CD4-positive, alpha-beta T cell (primary cell): ENCODE measurements around the gene DENND1A. TPM values are rescaled to one million over a fixed set of nuclear protein-coding genes. Genes with fewer than 3 reads are reported as not detected.

Experiments used
- ATAC-seq: fragments of 200-7000 bp; cut with Tn5 transposase; one replicate; pipeline ENCODE4 v1.10.0; 2022; ENCODE audit warnings: mild to moderate bottlenecking; ENCODE audit not compliant: poor library complexity
- CTCF ChIA-PET: fragments of 350-600 bp; sonication (Branson Sonifier 250); formaldehyde crosslinking; loops from one replicate; lab custom pipeline; 2021; ENCODE audit warnings: antibody characterized with exemption, inconsistent platforms; lab: Charles Lee
- POLR2A ChIA-PET: fragments of 350-600 bp; sonication (Branson Sonifier 250); formaldehyde crosslinking; loops from one replicate; lab custom pipeline; 2021; ENCODE audit warnings: antibody characterized with exemption, inconsistent platforms; lab: Charles Lee
- DNase-seq, 14 experiments: peaks; one replicate each; pipeline ENCODE4 v3.0.0-alpha.2; 2013 to 2020; ENCODE audit warnings: mixed read lengths in 2 of 14
- H3K27ac ChIP-seq, 2 donors: one replicate each; pipeline versions ENCODE4 v1.5.1 to v1.7.0; 2013; ENCODE audit warnings: low read length in 2 of 2, low read depth in 1 of 2, mild to moderate bottlenecking in 1 of 2
- H3K27me3 ChIP-seq, 2 experiments: 1 replicate in 1 of 2; 2 replicates in 1 of 2; pipeline versions ENCODE4 v1.6.1 to v1.7.0; 2013; ENCODE audit warnings: low read length in 2 of 2, control low read depth in 1 of 2, mild to moderate bottlenecking in 1 of 2, moderate library complexity in 1 of 2; ENCODE audit not compliant: insufficient read depth in 2 of 2, control insufficient read depth in 1 of 2
- H3K36me3 ChIP-seq: one replicate; pipeline ENCODE4 v1.6.1; 2013; ENCODE audit warnings: low read length, control low read depth; ENCODE audit not compliant: insufficient read depth
- H3K4me1 ChIP-seq: one replicate; pipeline ENCODE4 v1.6.1; 2013; ENCODE audit warnings: low read length, control low read depth; ENCODE audit not compliant: insufficient read depth
- H3K4me3 ChIP-seq: one replicate; pipeline ENCODE4 v1.5.1; 2013; ENCODE audit warnings: mild to moderate bottlenecking, low read length, moderate library complexity
- H3K9me3 ChIP-seq, 2 experiments: 1 replicate in 1 of 2; 2 replicates in 1 of 2; pipeline versions ENCODE4 v1.6.1 to v1.7.0; 2013; ENCODE audit warnings: low read length in 2 of 2, mild to moderate bottlenecking in 2 of 2, control low read depth in 1 of 2, moderate library complexity in 1 of 2; ENCODE audit not compliant: control insufficient read depth in 1 of 2, insufficient read depth in 1 of 2
- H3K27ac Mint-ChIP-seq: one replicate; pipeline ENCODE4 v1.8.0; 2020; ENCODE audit warnings: mixed read lengths
- H3K27me3 Mint-ChIP-seq: one replicate; pipeline ENCODE4 v1.8.0; 2021; ENCODE audit warnings: mixed read lengths
- H3K36me3 Mint-ChIP-seq: one replicate; pipeline ENCODE4 v1.8.0; 2021; ENCODE audit warnings: low read depth, mixed read lengths
- H3K4me1 Mint-ChIP-seq: one replicate; pipeline ENCODE4 v1.8.0; 2021; ENCODE audit warnings: low read depth, mixed read lengths
- H3K4me3 Mint-ChIP-seq: one replicate; pipeline ENCODE4 v1.8.0; 2020; ENCODE audit warnings: mild to moderate bottlenecking, mixed read lengths
- H3K9me3 Mint-ChIP-seq: one replicate; pipeline ENCODE4 v1.8.0; 2020; ENCODE audit warnings: mixed read lengths
- CTCF ChIP-seq: fragments of 200-600 bp; IDR thresholded peaks from one replicate; pipeline ENCODE4 v1.8.0; 2022; ENCODE audit warnings: antibody characterized with exemption, mild to moderate bottlenecking
- intact Hi-C, 2 experiments: fragments of 100-400 bp; cut with DNase I in 1 of 2; cut with micrococcal nuclease in 1 of 2; formaldehyde crosslinking; loops; one replicate each; pipeline versions ENCODE4 v1.15.1 to v1.9.0; 2023 to 2025; cut with DNase I, micrococcal nuclease
- total RNA-seq, 174 experiments: library from RNA in 2 of 174; stranded (reverse) in 2 of 174; gene quantifications; one replicate each; pipeline ENCODE4 v1.2.3 and lab custom pipeline; 2021 to 2026

Gene DENND1A
- total RNA-seq, 2 experiments from 2014 or later: 20.0 to 20.6 TPM

DNA sequence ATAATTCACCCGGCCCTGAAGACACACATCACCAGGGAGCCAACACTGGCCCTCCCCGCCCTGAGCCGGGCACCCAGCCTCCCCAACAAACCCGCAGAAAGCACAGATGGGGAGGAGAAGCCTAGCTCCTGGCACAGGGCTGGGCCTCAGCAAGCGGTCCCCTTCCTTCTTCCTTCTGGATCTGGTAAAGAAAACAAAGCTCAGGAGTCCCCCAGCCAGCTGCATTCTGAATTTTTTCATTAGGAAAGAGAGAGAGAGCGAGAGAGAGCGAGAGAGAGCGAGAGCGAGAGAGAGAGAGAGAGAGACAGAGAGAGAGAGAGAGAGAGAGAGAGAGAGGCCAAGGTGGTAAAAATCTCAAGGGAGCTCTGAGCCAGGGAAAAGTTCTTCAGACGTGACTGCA, 378.2 kb downstream of the DENND1A start:
- DNase-seq (no peak), ATAC-seq (no peak)
- Histone ChIP-seq H3K27ac (no peak overlapping the region), H3K4me3 (no peak overlapping the region), H3K27me3 (no peaks in the 10 kb centered on the region), H3K4me1 (no peaks in the 10 kb centered on the region), H3K36me3 (peaks cover 14% of the 10 kb centered on the region), H3K9me3 (no peaks in the 10 kb centered on the region)
- intact Hi-C loops: no loop called here
- ChIA-PET POLR2A (interaction anchor here (0.7 kb wide), 1 partner anchor 132 kb away, joined by 3 read pairs; no protein-coding TSS in a partner anchor), CTCF (no interaction called here)
- no peaks in the 10 kb centered on the region for H3K9me3 Mint-ChIP-seq
- no peaks in the 10 kb centered on the region for H3K27me3 Mint-ChIP-seq
- TF ChIP-seq CTCF: no peak
- H3K36me3 Mint-ChIP-seq: peaks cover 23% of the 10 kb centered on the region
- H3K27ac Mint-ChIP-seq: no peak overlapping the region
- H3K4me3 Mint-ChIP-seq: no peak overlapping the region
- no peaks in the 10 kb centered on the region for H3K4me1 Mint-ChIP-seq

DNA sequence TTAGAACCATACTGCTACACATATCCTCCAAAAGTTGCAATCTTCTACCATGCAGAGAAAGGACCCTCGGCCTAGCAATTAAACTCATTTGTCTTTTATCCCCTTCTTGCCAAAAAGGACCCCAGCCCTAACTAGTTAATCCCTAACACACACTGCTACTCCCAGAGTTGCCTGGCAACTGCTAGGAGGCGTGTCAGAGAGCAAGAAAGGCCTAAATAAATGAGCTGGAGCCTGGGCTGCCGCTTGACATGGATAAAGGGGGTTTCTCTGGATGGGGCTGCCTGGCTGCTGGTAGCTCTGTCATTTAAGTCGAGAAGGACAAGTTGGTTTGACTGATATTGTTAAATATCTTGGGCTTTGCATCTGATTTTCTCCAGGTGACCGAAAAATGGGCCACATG, 379.1 kb downstream of the DENND1A start:
- no peak overlapping the region for H3K4me3 ChIP-seq
- POLR2A ChIA-PET: no interaction called here
- no peak for TF ChIP-seq CTCF
- Mint-ChIP-seq H3K36me3 (peaks cover 14% of the 10 kb centered on the region), H3K27ac (no peak overlapping the region), H3K9me3 (no peaks in the 10 kb centered on the region), H3K4me3 (no peak overlapping the region), H3K4me1 (no peaks in the 10 kb centered on the region), H3K27me3 (no peaks in the 10 kb centered on the region)
- ATAC-seq (no peak), DNase-seq (no peak)
- no peaks in the 10 kb centered on the region for H3K9me3 ChIP-seq
- intact Hi-C loops: no loop called here
- CTCF ChIA-PET: no interaction called here
- no peaks in the 10 kb centered on the region for H3K27me3 ChIP-seq
- no peak overlapping the region for H3K27ac ChIP-seq
- peaks cover 7% of the 10 kb centered on the region for H3K36me3 ChIP-seq
- H3K4me1 ChIP-seq: no peaks in the 10 kb centered on the region

DNA sequence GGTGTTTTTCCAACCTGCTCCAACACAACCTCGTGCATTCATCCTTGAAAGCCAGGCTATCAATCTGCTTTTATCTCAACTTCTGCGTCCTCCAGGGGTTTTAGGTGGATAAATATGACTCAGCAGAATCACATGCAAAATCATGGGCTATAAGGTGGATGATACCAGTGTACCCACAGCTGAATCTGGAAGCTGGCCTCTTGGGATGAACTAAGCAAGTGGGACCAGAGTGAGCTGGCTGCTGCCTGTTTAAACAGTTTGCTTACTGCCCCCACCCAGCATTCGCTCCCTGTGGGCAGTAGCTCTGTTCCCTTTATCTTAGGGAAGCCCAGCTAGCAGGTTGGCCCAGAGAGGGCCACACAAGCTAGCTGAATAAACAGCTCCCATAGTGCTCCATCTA, 379.9 kb downstream of the DENND1A start:
- H3K27ac ChIP-seq: no peak overlapping the region
- Mint-ChIP-seq H3K4me3 (no peak overlapping the region), H3K27me3 (no peaks in the 10 kb centered on the region), H3K27ac (no peak overlapping the region), H3K9me3 (no peaks in the 10 kb centered on the region), H3K4me1 (no peaks in the 10 kb centered on the region), H3K36me3 (peaks cover 6% of the 10 kb centered on the region)
- CTCF ChIA-PET: no interaction called here
- no peaks in the 10 kb centered on the region for H3K9me3 ChIP-seq
- POLR2A ChIA-PET: no interaction called here
- intact Hi-C loops: no loop called here
- peaks cover 3% of the 10 kb centered on the region for H3K36me3 ChIP-seq
- TF ChIP-seq CTCF: no peak
- DNase-seq: no peak
- H3K27me3 ChIP-seq: no peaks in the 10 kb centered on the region
- ATAC-seq: no peak
- no peak overlapping the region for H3K4me3 ChIP-seq
- no peaks in the 10 kb centered on the region for H3K4me1 ChIP-seq
